GM12875 (cell line): ENCODE data around the gene REN.

Source experiments
- H3K4me3 ChIP-seq: one replicate; pipeline ENCODE4 v1.5.1; 2011; ENCODE audit warnings: low read depth, low read length, control low read depth
- TF ChIP-seq, protein P1 (sequence below): IDR thresholded peaks from 2 replicates; pipeline ENCODE4 v1.5.1; 2011; ENCODE audit warnings: low read depth, mild to moderate bottlenecking, control low read depth, inconsistent platforms, low read length, moderate library complexity, borderline replicate concordance; ENCODE audit not compliant: insufficient read depth

REN gene

DNA sequence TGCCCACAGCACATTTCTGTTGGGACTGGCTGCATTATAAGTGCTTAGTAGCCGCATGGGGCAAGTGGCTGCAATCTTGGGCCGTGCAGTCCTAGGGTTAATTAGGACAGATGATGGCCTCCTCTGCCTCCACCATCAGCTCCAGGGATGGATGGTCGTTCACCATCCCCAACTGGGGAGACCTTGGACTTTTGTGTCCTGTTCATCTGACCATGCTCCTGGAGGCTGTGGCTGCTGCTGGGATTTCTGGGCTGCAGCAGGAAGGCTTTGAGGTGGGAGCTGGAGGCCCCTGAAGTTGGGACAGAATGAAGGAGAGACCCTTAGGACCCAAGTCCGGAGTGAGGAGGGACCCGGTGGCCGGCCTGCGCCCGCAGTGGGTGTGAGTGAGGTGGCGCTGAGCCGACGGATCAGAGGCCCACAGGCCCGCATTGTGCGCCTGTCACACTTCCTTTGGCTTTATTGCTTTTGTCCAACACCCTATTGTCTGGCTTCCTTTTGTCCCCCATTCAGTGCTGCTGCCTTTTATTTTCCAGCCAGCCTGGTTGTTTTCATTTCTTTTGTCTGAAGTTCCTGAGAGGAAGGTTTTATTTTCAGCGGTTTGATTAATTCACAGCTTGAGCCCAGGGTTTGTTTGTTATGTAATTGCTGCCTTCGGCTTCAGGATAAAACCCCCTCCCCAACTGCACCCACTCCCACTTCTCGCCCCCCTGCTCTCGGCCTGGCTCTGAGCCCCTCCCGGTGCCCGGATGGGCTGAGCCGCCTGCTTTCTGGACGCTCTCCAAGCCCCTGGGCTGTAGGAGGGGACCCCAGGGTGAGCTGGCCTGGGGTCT, 57.6 kb downstream of the REN start:
- no peak overlapping the region for H3K4me3 ChIP-seq
- TF ChIP-seq, protein P1, sequence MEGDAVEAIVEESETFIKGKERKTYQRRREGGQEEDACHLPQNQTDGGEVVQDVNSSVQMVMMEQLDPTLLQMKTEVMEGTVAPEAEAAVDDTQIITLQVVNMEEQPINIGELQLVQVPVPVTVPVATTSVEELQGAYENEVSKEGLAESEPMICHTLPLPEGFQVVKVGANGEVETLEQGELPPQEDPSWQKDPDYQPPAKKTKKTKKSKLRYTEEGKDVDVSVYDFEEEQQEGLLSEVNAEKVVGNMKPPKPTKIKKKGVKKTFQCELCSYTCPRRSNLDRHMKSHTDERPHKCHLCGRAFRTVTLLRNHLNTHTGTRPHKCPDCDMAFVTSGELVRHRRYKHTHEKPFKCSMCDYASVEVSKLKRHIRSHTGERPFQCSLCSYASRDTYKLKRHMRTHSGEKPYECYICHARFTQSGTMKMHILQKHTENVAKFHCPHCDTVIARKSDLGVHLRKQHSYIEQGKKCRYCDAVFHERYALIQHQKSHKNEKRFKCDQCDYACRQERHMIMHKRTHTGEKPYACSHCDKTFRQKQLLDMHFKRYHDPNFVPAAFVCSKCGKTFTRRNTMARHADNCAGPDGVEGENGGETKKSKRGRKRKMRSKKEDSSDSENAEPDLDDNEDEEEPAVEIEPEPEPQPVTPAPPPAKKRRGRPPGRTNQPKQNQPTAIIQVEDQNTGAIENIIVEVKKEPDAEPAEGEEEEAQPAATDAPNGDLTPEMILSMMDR = no peak

DNA sequence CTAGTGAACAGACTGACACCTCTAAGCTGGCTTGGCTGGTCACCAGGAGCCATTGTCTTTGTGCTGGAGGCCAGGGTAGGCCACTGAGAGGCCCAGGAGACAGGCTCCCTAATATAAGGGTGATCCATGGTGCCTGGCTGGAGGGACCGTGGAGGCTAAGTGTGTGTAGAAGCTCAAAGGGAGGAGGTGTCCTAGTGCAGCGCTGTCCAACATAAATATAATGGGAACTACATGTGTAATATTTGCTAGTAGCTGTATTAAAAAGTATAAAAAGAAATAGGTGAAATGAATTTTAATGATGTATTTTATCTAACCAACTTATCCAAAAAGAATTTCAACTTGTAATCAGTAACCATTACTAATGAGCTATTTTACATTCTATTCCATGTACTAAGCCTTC, 58.2 kb downstream of the REN start:
- TF ChIP-seq, protein P1 = no peak
- H3K4me3 ChIP-seq = no peak overlapping the region

DNA sequence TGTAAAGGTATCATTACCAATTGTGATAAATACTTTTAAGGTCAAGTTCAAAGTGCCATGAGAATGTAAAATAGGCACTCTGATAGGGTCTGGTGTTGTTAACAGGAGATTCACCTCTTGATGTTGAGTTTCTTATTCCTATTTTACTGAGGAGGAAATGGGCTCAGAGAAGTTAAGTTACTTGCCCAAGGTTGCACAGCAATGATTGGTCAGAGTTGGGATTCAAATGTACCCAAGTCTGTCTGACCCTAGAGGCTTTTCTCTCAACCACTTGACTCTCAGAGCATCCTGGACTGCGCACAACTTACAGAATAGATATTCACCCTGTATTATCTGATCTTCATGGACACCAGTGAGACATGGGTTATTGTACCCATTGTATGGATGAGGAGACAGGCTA, 59.3 kb downstream of the REN start:
- H3K4me3 ChIP-seq = no peak overlapping the region
- TF ChIP-seq, protein P1 = no peak

DNA sequence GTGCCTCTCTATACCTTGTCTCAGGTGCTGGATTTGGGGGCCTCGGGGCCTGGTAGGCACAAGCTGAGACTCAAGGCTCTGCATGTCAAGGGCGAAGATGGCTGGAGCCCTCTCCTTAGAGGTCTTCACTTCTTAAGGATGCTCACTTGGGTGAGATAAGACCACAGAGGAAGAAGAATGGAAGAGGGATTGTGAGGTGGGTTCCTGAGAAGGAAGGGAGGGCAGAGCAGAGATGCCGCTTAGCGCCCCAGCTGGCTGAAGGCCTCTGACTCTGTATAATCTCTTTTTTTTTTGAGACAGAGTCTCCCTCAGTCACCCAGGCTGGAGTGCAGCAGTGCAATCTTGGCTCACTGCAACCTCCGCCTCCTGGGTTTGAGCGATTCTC, 61.0 kb downstream of the REN start:
- TF ChIP-seq, protein P1 = no peak
- no peak overlapping the region for H3K4me3 ChIP-seq
